ENCODE results near the gene ETHE1.

DNA sequence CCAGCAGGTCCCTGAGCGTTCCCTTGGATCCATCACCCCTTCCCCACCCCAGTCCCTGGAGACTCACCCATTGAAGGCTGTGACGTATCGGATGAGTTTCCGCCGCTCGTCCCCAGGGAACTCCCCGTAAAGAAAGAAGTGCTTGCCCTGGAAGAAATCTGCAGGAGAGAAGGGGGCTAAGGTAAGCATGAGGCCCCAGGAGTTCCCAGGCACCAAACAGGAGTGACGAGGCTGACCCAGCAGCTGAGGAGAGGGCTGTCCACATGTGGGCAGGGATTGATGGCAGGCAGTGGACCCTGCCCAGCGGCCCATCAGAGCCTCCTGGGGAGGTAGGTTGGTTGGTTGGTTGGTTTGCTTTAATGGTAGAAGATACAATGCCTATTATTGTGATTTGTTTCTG, 17.1 kb upstream of the ETHE1 start:
- TF ChIP-seq, protein P1, sequence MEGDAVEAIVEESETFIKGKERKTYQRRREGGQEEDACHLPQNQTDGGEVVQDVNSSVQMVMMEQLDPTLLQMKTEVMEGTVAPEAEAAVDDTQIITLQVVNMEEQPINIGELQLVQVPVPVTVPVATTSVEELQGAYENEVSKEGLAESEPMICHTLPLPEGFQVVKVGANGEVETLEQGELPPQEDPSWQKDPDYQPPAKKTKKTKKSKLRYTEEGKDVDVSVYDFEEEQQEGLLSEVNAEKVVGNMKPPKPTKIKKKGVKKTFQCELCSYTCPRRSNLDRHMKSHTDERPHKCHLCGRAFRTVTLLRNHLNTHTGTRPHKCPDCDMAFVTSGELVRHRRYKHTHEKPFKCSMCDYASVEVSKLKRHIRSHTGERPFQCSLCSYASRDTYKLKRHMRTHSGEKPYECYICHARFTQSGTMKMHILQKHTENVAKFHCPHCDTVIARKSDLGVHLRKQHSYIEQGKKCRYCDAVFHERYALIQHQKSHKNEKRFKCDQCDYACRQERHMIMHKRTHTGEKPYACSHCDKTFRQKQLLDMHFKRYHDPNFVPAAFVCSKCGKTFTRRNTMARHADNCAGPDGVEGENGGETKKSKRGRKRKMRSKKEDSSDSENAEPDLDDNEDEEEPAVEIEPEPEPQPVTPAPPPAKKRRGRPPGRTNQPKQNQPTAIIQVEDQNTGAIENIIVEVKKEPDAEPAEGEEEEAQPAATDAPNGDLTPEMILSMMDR (IDR thresholded peaks at IDR 0.05), result no peak
- no peak for TF ChIP-seq ZFX (IDR thresholded peaks at IDR 0.05; ENCODE audit: borderline replicate concordance)

Data from 22Rv1 (cell line).